BJ (cell line): ENCODE data around the gene WASHC4. TPM values are rescaled to one million over a fixed set of nuclear protein-coding genes. Genes with fewer than 3 reads are reported as not detected.

Source experiments
- CTCF ChIA-PET: fragments of 350-600 bp; formaldehyde crosslinking; extraction: SDS; loops from one replicate; lab custom pipeline; 2021; ENCODE audit warnings: antibody characterized with exemption, inconsistent platforms; lab: Yijun Ruan, JAX
- POLR2A ChIA-PET: fragments of 300-600 bp; sonication (Branson Sonifier 250); formaldehyde crosslinking; extraction: SDS; loops from one replicate; lab custom pipeline; 2021; ENCODE audit warnings: antibody characterized with exemption; lab: Charles Lee
- DNase-seq: peaks from one replicate; pipeline ENCODE4 v3.0.0-alpha.2; 2011; ENCODE audit warnings: low read depth
- H3K27me3 ChIP-seq: 2 replicates; pipeline ENCODE4 v1.6.0; 2011; ENCODE audit warnings: low read length; ENCODE audit not compliant: control insufficient read depth, insufficient read depth
- H3K36me3 ChIP-seq: 2 replicates; pipeline ENCODE4 v1.5.1; 2011; ENCODE audit warnings: low read length; ENCODE audit not compliant: control insufficient read depth, insufficient read depth
- H3K4me3 ChIP-seq: 2 replicates; pipeline ENCODE4 v1.5.1; 2011; ENCODE audit warnings: low read depth, mild to moderate bottlenecking, control low read depth, low read length
- polyA plus RNA-seq: library from polyadenylated mRNA; depleted of rRNA; stranded (reverse); fragments of >200 nt; gene quantifications from 2 replicates; pipeline ENCODE4 v1.2.3, GENCODE V29; 2011
- TF ChIP-seq, protein P1 (sequence below): IDR thresholded peaks from 2 replicates; pipeline ENCODE4 v1.5.1; 2011; ENCODE audit warnings: low read depth, mild to moderate bottlenecking, control low read depth, inconsistent platforms, low read length, moderate library complexity; ENCODE audit not compliant: insufficient read depth

WASHC4 gene
- polyA plus RNA-seq, 1 experiment, result 17.7 TPM

DNA sequence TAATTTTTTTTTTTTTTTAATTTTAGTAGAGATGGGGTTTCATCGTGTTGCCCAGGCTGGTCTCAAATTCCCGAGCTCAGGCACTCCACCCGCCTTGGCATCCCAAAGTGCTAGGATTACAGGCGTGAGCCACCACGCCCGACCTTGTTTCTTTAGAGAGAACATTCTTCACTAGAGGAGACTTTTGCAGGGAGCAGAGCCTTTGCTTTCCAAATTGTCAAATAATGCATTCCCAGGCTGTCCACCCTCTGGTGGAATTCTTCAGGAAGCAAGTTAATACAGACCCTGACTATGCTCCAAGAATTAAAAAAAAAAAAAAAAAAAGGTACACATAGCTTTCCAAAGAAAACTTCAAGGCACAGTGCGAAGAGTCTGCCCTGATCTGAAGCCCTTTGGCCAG is 30.1 kb upstream of the WASHC4 start:
- CTCF ChIA-PET, result no interaction called here
- POLR2A ChIA-PET, result no interaction called here
- no peak for DNase-seq
- Histone ChIP-seq H3K27me3 (no peaks in the 10 kb centered on the region), H3K36me3 (peaks cover 6% of the 10 kb centered on the region; the same call in 1 of the 2 replicates), H3K4me3 (no peak overlapping the region)
- TF ChIP-seq, protein P1, sequence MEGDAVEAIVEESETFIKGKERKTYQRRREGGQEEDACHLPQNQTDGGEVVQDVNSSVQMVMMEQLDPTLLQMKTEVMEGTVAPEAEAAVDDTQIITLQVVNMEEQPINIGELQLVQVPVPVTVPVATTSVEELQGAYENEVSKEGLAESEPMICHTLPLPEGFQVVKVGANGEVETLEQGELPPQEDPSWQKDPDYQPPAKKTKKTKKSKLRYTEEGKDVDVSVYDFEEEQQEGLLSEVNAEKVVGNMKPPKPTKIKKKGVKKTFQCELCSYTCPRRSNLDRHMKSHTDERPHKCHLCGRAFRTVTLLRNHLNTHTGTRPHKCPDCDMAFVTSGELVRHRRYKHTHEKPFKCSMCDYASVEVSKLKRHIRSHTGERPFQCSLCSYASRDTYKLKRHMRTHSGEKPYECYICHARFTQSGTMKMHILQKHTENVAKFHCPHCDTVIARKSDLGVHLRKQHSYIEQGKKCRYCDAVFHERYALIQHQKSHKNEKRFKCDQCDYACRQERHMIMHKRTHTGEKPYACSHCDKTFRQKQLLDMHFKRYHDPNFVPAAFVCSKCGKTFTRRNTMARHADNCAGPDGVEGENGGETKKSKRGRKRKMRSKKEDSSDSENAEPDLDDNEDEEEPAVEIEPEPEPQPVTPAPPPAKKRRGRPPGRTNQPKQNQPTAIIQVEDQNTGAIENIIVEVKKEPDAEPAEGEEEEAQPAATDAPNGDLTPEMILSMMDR, result no peak

DNA sequence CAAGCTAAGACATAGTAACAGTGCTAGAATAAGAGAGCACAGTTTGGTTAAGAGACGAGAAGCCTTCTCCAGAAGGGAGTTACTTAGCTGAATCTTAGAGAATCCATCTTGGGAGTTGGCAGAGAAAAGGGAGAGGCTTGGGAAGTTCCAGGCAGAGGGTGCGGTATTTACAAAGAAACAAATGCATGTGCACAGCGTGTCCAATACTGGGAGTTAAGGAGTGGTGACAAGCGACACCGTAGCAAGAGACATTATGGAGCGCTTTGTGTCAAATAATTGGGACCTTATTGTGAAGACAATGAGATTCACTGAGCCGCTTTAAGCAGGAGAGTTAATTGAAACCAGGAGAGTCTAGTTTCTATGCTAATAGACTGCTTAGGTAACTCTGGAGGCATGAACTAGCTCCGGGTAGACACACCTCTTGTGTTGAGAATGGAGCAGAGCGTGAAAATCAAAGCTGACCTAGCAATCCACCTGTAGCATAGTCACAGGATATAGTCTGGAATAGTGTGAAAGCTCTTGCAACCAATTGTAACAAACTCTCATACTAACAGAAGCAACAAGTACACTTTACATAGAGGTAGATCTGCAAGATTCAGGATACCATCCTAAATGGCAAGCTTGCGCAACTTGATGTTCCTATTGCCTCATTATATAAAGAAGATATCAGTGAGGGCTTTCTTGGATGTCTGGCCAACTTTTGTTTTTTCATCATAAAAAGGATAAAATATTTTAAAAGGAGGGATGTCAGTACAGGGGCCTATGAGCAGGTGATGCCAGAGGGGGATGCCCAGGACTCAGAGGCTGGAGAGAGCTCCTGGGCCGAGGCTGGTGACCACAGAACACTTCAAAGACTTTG is 28.6 kb upstream of the WASHC4 start:
- no peaks in the 10 kb centered on the region; the same call in 1 of the 2 replicates for H3K36me3 ChIP-seq
- CTCF ChIA-PET, result interaction anchor here (1.0 kb wide), 1 partner anchor 26 kb away, joined by 4 read pairs; no protein-coding TSS in a partner anchor

DNA sequence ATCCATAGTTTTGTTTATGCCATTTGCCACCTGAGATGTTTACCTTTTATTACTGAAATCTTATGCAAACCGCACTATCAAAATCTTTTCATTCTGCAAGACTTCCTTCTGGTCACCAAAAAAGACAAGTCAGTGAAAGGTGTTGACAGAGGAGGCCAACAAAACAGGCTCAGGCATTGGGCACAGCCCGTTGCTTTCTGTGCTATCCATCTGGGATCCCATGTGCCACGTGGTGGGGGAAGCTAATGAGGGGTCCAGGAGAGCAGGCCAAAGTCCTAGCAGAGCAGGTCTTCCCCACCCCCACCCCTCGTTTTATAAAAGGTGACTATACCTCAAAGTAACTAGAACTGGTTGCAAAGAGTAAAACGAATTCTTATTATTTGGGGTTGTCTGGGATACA is 24.5 kb upstream of the WASHC4 start:
- ChIA-PET POLR2A (interaction anchor here (0.6 kb wide), 1 partner anchor 1118 kb away, joined by 3 read pairs; no protein-coding TSS in a partner anchor), CTCF (interaction anchor here (1.4 kb wide), 1 partner anchor 30 kb away, joined by 4 read pairs; no protein-coding TSS in a partner anchor)
- DNase-seq, result no peak

More for the DNA sequence above, 28.6 kb upstream of the WASHC4 start:
- no peak overlapping the region for H3K4me3 ChIP-seq
- TF ChIP-seq, protein P1, result no peak
- POLR2A ChIA-PET, result no interaction called here
- DNase-seq, result no peak
- no peaks in the 10 kb centered on the region for H3K27me3 ChIP-seq

DNA sequence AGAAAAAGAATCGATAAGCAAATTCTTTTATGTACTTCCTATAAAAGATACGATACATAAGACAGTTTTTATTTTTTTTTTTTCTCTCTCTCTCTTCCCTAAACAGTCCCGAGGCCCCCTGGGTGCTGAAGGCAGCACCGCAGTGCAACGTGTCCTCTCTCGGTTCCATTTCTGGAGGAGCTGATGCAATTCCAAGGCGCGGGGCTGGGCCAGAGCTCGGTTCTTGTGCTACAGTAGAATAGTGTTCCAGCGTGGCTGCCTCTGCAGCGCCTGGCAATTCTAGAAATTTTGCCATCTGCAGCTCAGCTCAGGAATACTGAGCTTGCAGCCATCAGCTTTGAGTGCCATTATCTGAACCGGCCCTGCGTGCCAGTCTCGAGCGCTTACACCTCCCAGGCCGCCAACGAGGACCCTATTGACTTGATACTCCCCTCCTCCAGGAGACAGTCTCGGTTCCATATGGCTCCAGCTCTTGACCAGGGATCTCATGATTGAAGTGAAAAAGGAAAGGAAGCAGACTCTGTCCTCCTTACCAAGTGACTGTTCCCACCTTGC is 23.9 kb upstream of the WASHC4 start:
- no peaks in the 10 kb centered on the region for H3K27me3 ChIP-seq
- H3K36me3 ChIP-seq, result no peaks in the 10 kb centered on the region
- ChIA-PET CTCF (interaction anchor here (1.4 to 1.5 kb wide), 2 partner anchors 21 to 30 kb away, joined by 4 read pairs; no protein-coding TSS in a partner anchor), POLR2A (no interaction called here)
- TF ChIP-seq, protein P1, result peak; percentile 38; the same call in 1 of the 2 replicates
- H3K4me3 ChIP-seq, result peak overlapping the region; percentile 94
- peak; percentile 18 for DNase-seq

More for the DNA sequence above, 24.5 kb upstream of the WASHC4 start:
- no peaks in the 10 kb centered on the region for H3K27me3 ChIP-seq
- TF ChIP-seq, protein P1, result no peak
- peak overlapping the region; percentile 94 for H3K4me3 ChIP-seq
- H3K36me3 ChIP-seq, result no peaks in the 10 kb centered on the region
